ENCODE data around the gene TUBA4A.

DNA sequence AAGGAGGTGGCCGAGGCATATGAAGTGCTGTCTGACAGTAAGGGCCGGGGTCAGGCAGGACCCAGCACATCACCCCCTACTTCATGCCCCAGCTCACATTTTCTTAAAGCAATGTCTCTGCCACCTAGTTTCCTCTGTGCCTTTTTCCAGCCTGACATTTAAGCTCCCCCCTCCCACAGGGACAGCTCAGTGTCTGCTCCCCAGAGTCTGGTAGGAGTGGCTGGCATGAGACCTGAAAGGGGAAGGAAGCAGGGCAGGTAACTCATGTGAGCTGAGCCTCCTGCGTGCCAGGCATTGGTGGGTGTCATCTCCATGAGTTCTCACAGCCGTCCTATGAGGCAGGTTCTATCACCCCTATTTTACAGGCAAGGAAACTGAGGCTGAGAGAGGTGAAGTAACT lies 26.9 kb upstream of the TUBA4A start:
- TF ChIP-seq POLR2AphosphoS5 (IDR thresholded peaks at IDR 0.05; ENCODE audit: low read depth, low read length) (no peak), POLR2A (IDR thresholded peaks at IDR 0.05; ENCODE audit: low read depth, low read length) (no peak)

All from GM12892 (cell line).